Stomach (tissue), 4 donors: ENCODE measurements around the gene CEACAM5.

ENCODE experiments used
- CTCF ChIP-seq, 7 experiments: fragments of 450-650 bp in 4 of 7; fragments of 200-600 bp in 3 of 7; sonication (generic) in 3 of 7; IDR thresholded peaks; one replicate each; pipeline ENCODE4 v1.5.1; 2016 to 2019; ENCODE audit warnings: antibody characterized with exemption in 7 of 7, control low read depth in 2 of 7, mild to moderate bottlenecking in 1 of 7
- POLR2AphosphoS5 ChIP-seq, 3 donors: sonication (generic); formaldehyde crosslinking; IDR thresholded peaks; one replicate each; pipeline ENCODE4 v1.6.1; 2016; ENCODE audit warnings: antibody characterized with exemption in 3 of 3

- TF ChIP-seq POLR2AphosphoS5 (IDR thresholded peaks at IDR 0.05) (no peak), CTCF (IDR thresholded peaks at IDR 0.05) (no peak)
These were observed 18.1 kb downstream of the CEACAM5 start for GRCh38 chr19:41726493-41726892.
